HTR-8/SVneo (cell line): ENCODE results near the gene SKAP2.
A peak's percentile ranks its signal among the peaks of the same experiment; 100 is the strongest.

Source experiments
- DNase-seq: peaks from one replicate; pipeline ENCODE4 v3.0.0; 2011; ENCODE audit warnings: low spot score, mixed read lengths; ENCODE audit not compliant: insufficient read length
- FAIRE-seq: peaks from 2 replicates; lab custom pipeline; 2011; peaks lifted over from hg19 to GRCh38; lab: Jason Lieb, UNC

Gene SKAP2

DNA sequence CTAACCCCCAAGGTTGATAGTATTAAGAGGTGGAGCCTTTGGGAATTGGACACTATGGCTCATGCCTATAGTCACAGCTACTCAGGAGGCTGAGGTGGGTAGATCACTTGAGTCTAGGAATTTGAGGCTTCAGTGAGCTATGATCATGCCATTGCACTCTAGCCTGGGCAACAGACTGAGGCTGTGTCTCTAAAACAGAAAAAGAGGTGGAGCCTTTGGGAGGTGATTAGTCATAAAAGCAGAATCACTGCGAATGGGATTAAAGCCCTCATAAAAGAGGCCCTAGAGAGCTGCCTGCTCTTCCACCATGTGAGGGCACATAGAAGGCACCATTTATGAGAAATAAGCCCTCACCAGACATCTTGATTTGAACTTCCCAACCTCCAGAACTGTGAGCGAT lies 81.9 kb downstream of the SKAP2 start:
- no peak for FAIRE-seq
- DNase-seq = no peak

DNA sequence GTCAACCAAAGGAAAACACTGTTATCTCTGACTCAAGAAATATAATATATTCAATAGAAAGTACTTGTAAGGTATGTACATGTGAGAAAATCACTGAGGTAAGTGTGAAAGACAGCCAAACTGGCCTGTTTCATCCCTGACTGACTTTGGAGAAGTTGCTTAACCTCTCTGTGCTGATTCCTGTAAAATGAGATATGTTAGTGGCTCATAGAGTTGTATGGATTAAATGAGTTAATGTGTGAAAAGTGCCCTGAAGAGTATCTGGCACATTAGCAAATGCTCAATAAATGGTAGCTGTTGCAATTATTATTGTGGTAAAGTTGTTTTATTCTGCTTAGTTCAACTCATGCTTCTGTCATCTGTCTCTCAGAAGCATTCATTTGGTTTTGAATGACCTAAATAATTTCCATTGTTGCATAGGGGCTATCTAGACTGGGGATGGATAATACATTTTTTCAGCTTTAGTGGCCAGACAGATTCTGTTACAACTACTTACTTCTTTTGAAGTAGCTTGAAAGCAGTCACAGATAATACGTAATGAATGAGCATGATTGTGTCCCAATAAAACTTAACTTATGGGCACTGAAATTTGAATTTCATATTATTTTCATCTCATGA lies 84.3 kb downstream of the SKAP2 start:
- DNase-seq (no peak), FAIRE-seq (no peak)

DNA sequence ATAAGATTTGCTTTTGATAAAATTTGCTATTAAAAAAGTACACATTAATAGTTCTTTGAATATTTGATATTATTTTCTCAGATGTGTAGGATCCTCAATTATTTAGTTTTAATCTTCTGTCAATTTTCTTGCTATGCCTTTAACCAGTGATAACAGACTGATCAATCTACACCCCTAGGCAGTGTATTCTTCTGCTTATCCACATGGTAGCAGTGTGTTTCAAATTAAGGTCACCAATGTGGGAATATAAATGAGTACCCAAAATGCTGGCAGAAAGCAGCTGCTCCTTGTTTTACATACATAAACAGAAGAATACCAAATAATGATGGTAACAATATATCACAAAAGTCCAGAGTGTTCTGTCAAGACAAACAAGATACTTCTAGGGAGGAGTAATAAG lies 87.0 kb downstream of the SKAP2 start:
- FAIRE-seq = no peak
- DNase-seq = no peak

DNA sequence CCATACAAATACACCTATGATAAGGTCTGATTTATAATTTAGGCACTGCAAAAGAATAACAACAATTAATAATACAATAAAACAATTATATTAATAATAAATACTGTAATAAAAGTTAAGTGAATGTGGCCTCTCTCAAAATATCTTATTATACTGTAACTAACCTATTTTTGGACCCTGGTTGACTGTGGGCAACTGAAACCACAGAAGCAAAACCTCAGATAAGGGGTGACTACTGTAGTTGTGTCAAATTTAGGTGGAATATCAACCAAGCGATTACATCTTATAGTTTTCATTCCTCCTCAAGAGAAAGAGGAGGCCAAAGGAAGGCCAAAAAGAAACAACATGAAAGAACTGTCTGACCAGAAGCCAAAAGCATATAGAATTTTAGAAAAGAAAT lies 103.9 kb downstream of the SKAP2 start:
- FAIRE-seq (no peak), DNase-seq (no peak)

DNA sequence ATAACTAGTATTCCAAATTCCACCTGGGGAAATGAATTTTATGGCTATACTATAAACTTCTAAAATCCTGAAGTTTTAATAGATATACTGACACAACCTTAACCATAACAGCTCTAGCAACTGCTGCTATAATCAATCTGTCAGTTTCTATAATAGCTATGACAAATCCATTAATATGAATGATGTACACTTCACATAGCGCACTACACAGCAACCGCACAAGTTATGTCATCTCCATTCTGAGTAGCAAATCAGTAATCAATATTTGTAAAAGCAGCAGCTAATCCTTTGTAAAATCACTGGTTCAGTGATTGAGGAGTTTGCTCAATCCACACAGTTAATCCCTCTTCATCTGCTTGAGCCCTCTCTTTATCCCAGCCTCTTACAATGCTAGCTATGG lies 105.3 kb downstream of the SKAP2 start:
- FAIRE-seq = no peak

DNA sequence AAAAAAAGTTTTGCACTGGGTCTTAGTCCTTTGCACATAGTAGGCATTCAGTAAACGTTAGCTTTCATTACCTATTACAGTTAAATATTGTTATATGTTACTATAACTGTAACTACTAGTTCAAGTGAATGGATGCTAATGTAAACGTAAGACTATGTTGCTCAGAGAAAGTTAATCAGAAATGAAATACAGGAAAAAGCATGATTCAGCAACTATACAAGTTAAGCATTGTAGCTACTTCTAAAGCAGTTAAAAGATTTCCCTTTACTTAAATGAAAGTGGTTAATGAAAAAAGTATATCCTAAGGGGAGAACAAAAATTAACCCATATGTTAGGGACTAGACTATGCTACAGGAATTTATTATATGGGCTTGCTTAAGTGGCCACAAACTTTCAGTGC lies 121.2 kb downstream of the SKAP2 start:
- DNase-seq (no peak), FAIRE-seq (no peak)

More for the DNA sequence above, 105.3 kb downstream of the SKAP2 start:
- no peak for DNase-seq

DNA sequence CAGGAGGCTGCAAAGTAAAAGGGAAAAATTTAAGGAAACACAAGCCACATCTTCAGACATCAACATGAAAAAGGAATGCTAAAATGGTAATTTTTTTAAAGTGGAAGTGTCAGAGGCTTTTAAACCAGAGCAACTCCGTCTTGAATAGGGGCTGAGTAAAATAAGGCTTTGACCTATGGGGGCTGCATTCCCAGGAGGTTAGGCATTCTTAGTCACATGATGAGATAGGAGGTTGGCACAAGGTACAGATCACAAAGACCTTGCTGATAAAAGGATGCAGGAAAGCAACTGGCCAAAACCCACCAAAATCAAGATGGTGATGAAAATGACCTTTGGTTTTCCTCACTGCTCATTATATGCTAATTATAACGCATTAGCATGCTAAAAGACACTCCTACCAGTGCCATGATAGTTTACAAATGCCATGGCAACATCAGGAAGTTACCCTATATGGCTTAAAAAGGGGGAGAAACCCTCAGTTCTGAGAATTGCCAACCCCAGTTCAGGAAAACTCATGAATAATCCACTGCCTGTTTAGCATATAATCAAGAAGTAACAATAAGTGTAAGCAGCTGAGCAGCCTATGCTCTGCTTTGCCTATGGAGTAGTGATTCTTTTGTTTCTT lies 128.3 kb downstream of the SKAP2 start:
- FAIRE-seq = no peak
- no peak for DNase-seq

DNA sequence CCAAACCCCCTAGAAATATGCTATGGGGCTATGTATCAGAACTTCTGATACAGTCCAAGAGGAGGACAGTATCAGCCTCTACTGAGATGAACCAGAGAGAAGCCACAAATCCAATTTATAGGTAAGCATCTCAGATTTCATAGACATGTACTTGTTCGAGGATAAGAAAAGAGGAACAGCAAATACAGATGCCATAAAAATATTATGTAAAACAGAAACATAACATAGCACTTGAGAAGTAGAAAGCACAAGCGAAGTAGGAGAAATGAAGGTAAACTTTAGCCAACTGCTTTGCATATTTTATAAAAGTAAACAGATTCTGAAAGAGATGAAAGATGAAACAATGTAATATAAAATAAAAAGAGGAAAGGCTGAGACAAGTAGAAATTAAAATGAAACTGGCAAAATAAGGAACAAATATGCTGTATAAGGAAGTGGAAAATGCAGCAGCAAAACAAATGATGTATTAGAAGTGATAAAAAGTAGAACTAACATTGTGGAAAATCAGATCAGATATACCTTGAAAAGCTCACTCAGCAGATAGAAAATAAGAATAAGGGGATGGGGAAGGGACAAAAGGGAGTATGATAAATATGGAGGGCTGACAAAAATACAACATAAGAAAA lies 135.1 kb downstream of the SKAP2 start:
- no peak for FAIRE-seq
- no peak for DNase-seq

DNA sequence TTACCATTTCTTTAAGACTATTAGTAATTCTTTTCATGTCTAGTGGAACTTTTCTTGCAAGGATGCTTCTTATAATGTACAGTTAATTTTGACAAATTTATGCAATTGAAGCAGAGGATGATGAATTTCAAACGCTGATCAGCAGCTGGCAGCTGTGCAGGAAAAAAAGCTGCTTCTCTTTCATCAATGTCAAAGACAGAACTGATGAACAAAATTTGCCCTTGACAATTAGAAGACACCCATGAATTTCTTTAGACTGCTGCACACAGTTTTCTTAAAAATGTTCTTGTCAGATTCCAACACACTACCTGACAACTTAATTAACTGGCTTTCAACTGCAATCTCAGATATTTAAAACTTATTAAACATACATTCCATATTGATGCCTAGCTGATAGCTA lies 138.3 kb downstream of the SKAP2 start:
- DNase-seq (no peak), FAIRE-seq (no peak)

DNA sequence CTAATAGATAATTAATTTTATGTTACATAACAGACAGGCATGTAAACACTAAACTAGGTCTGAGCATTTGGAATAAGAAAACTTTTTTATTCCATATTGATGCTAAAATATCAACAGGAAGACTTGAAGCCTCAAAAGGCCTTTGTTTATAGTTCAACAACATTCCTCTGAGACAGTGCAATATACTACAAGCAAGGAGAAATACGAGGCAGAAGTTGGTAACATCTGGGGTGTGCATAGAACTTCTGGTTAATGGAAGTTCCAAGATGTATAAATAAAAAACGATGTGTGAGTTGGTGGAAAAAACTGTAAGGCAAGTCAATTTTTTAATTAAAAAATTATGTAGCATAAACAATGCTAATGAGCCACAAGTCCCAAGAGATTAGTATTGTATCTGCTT lies 139.6 kb downstream of the SKAP2 start:
- no peak for FAIRE-seq
- no peak for DNase-seq

DNA sequence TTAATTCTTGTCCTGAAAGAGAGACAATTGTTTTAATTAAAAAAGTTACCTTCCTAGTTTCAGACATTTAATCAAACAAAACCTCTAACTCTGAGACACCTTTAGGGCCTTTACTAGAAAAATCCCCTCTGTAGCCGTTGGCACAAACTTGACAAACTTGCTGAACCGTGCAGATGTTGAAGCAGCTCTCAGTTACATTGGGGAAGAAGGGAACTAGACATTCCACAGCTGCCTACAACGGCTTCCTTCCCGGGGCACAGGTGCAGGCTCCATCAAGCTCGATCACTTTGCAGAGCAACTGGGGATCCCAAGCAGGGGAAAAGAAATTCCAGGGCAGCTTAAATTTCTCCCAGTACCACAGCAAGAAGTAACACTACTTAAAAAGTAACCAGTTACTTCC lies 141.3 kb downstream of the SKAP2 start:
- FAIRE-seq (no peak), DNase-seq (no peak)

DNA sequence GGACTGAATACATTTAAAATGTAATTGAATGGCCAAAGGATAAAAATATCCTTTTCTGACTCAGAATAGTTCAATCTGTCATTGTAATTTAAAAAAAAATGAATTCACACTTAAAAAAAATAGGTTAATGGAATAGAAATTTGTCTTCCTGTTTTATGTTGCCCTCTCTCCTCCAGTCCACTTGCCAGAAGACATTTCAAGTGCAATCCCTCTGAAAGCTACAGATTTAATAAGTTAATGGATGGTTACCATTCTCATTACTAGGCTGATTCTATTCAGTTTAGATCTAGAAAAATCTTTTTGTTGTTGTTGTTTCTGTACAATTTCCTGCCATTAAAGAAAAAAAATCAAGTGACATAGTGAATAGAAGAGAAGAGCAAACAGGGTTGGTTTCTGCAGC lies 142.9 kb downstream of the SKAP2 start:
- no peak for DNase-seq
- no peak for FAIRE-seq

DNA sequence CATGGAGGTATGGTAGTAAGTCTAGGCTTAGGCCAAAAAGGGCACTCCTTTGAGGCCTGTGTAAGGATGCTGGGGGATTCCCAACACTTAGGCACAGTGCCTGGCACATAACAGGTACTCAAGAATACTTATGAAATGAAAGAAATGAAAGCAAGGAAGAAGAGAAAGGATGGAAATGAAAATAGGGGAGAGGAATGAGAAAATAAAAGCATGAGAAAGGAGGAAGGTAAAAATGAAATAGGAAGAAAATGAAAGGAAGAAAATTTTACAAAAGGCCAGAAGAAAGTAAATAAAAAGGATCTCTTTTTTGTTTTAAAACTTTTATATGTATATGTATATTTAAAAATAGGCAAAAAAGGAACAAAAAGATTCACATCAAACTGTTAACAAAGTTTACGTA lies 146.3 kb downstream of the SKAP2 start:
- FAIRE-seq (no peak), DNase-seq (no peak)

DNA sequence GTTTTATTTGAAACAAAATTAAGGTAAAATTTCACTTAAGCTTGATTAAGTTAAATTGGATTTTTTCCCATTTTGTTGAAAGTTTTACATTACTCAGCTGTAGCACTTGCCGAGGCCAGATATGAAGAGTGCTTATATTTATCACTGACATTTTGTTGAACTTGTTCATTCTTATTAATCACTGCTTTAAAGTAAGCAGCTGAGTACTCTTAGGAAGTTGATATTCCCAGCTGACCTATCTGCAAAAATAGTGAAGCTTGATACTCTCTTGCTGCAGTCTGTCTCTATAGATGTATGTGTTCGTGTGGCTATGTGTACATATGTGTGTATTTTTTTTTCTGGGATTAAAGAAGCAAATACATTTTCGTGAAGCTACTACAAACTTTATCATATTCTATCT lies 150.0 kb downstream of the SKAP2 start:
- FAIRE-seq (no peak), DNase-seq (no peak)

DNA sequence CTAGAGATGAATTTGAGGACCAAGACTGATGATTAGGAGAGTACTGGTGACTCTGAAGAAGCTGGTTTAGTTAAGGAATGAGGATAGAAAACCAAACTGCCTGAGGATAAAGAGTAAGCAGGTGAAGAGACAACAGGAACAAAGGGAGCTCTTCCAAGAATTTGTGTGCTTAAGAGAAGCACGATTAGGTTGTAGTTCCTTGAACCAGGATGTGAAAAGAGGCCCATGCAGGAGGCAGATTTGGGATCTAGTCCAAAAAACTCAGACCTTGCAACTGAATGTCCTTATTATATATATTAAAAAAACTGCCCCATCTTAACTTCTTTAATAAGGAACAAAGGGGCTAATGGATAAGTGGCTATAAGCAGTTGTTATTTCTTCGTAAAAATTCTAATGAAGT lies 150.4 kb downstream of the SKAP2 start:
- FAIRE-seq (no peak), DNase-seq (no peak)

DNA sequence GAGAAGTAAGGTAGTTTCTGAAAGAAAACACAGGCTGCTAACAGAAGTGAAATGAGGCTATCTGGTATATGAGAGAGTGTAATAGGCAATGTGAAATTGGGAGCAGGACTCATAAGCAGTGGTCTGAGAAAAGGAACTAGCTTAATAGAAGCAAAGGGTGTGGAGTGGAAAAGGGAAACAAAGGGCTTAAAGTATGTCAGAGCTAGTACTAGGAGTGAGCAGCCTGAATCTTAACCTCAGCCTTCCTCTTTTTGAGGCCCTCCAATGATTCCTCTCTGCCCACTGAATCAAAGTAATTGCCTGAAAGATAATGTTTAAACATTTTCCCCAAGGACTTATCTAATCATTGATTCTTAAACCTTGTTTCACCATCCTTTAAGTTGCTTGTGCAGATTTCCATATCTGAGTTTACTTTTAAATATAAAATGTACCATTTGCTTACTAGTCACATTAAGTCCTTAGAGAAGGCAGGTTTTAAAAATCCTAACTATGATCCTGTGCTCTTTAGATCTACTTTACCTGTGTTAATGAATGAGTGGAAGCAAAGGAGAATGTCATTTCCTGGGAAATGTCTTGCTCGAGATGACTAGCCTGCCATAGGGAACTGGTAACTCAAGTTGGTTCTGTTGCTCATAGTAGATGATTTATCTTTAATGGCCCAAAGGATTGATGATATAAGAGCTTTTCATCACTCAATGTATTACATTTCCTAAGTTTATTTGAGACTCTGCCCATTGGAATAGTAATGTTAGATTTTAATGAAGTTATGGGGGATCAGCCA lies 155.0 kb downstream of the SKAP2 start:
- FAIRE-seq = no peak
- no peak for DNase-seq

DNA sequence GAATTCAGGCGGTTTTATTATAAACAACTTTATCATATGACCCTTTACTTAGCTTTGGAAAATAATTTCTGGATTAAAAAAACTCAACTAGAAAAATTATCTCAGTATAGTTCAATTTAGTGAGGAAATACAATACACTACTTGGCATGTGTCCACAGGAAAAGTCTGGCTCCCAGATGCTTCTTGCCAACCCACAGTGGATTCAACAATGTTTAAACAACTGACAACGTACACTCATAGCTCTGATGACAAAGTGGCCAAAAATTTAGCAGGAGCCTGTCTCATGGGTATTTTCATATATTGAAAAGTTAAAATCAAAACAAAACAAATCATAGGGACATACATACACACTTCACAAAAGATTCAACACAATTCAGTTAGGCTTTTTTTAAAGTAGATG lies 158.8 kb downstream of the SKAP2 start:
- no peak for FAIRE-seq

DNA sequence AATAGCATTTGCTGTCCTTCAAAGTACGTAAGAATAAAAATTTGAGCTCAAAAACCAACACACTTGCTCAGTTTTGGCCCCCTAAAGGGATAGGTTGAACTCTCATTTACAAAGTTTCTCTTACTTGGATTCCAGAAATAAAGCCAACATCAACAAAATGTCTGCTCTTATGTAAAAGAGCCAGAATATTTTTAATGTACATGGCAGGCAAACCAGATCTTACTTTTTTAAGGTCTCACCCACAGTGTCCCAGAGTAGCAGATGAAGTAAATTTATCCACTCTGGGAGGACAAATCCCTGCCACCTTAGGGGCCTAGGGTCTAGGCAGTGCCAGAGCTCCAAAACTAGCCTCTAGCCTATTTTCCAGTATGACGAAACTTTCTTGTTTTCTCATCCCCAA lies 159.6 kb downstream of the SKAP2 start:
- FAIRE-seq = no peak
- DNase-seq = no peak

More for the DNA sequence above, 158.8 kb downstream of the SKAP2 start:
- DNase-seq = peak; percentile 66

DNA sequence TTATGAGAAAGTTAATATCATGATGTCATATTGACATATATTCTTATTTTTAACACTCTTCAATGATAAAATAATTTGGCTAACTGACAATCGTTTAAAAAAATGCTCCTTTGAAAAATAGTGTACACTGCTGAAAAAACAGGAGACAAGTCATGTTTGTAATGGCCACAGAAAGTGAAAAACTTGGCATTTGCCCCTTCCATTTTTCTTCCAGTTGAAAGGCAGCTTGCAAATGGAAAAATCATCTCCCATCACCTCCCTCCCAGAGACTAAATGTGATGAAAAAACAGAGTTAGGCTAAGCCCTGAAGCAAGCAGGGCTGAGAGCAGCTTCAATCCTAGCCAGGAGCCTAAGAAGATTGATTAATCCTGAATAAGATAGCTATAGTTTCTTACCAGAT lies 160.4 kb downstream of the SKAP2 start:
- no peak for FAIRE-seq

DNA sequence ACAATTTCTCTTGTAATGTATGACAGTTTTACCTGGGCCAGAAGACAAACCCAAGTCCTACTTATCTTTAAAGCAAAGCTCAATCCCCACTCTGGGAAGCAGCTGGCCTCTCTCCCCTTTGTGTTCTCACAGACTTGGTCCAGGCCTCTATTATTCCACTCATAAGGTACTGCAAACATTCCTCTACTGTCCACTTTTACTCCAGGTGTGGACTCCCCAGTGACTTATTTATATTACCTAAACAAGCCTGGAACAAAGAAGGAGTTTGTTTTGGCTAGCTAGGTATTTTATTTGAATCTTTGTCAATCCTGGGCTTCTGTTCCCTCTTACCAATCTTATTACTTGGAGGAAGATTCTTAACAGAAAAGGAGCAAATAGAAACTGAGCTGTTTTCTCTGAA lies 163.5 kb downstream of the SKAP2 start:
- DNase-seq (no peak), FAIRE-seq (no peak)

More for the DNA sequence above, 160.4 kb downstream of the SKAP2 start:
- DNase-seq = no peak

DNA sequence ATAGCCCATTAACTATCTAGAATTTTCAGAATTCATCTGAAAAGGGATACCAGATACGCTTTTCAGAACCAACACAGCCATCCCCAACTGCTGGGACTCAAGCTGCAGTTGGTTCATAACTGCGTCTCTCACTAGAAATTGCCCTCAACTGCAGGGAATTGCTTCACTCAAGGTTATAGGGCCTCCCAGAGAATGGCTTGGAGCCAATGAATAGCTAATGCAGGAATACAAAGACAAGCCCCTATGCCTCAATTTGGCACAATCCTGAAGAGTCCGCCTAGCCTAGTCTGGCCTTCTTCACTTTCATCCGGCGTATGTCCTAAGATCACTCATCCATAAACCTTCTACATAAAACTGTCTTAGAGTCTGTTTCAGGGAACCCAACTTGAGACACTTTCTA lies 164.0 kb downstream of the SKAP2 start:
- no peak for DNase-seq
- no peak for FAIRE-seq
